Measurements from ENCODE around the gene LRRC7.
"Not testable (repeated sequence)": the region's sequence is repeated elsewhere in the genome, so short reads cannot be mapped to it uniquely, and the experiment has no call there.

The LRRC7 gene

DNA sequence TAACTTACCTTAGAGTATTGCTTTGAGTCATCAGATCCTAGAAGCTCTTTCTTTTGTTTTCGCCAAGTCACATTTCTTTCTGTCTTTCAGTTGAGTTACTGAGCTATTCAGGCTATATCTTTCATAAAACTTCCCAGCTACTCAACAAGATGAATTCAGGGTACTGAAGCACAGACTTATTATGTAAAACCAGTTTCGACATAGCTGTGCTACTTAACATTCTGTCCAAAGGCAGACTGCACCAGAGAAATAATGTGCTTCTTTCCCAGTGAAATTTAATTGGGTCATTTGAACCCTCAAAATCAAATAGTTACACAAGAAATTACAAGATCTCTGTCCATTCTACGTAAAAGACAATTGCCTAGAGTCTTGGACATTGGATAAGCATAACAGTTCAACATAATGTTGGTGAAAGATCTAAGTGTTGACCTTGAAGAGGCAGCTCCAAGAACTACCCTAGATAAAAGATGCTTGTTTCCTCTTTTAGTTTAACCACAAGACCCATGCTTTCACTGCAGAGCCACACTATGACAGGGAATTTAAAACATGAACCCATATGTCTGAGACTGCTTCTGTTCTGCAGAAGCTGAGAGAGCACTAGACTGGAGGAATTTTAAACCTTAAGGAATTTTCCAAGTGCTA lies 474.5 kb downstream of the LRRC7 start:
- no peak for DNase-seq (ENCODE audit: low spot score)

DNA sequence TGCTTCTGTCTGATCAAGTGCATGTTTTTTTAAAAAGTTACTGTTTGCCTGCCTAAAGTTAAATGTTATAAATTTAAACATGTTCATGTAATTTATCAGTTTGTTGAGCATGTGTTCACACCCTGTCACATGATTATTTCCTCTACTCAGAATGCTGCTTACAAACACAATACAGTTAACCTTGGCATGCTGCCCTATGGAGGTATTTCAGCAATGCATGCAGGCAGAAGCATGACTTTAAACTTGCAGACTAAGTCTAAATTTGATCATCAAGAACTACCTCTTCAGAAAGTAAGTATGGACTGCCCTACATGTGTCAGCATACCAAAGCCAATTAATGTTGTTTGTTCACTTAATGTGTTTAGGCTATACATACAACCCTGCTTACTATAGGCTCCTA lies 476.1 kb downstream of the LRRC7 start:
- no peak for DNase-seq (ENCODE audit: low spot score)

DNA sequence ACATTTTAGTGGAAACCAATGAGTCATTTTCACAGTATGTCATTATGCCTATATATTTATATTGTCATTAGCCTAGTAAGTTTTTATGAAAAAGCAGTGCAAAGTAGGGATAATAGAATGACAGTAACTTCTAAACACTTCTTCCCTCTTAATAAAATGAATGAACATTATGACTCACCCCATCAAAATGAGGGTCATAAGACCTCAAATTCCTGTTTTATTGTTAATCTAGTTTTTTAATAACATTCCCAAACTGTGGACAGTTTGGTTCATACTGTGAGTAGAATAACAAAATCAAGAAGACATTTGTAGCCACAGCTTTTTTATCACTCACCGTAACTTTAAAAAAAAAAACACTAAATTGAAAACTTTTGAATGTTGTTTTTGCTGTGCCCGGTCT lies 477.1 kb downstream of the LRRC7 start:
- DNase-seq (ENCODE audit: low spot score), result no peak

DNA sequence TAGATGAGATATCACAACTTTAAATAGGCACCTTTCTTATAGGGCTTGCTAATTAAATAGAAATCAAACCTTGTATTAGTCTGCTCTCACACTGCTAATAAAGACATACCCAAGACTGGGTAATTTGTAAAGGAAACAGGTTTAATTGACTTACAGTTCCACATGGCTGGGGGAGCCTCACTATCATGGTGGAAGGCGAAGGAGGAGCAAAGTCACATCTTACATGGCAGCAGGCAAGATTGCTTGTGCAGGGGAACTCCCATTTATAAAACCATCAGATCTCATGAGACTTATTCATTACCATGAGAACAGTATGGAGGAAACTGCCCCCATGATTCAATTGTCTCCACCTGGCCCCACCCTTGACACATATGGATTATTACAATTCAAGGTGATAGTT lies 477.9 kb downstream of the LRRC7 start:
- not testable (repeated sequence) for DNase-seq (ENCODE audit: low spot score)

DNA sequence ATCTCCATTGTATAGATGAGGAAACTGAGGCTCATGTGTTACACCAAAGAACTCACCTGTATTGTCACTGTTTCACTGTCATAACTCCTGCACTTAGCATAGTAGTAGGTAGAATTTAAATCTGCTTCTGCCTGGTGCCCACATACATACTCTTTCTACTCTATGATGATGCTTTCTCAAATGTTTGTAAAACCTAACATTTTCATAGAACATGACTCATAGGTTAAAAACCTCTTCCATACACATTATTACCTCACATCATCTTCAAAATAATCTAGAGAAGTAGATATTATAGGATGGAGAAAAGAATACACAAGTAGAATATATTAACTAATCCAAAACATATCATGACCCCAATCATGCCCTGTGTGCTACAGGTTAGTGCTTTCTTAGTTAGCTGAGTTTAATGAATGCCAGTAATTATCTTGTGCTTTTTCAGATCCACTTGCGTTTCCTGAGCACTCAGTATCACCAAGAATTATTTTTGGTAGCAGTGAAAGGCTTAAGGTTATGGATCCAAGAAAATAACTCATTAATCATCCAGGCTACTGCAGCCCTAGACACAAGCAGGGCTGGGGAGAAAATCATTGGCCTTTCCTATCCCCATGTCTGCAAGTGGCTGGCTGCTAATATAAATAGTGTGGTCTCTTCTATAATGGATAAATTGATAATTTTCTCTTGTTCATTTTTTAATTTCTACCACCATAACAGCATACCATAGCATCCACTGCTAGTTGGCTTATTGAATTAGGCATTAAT lies 480.8 kb downstream of the LRRC7 start:
- no peak for DNase-seq (ENCODE audit: low spot score)

DNA sequence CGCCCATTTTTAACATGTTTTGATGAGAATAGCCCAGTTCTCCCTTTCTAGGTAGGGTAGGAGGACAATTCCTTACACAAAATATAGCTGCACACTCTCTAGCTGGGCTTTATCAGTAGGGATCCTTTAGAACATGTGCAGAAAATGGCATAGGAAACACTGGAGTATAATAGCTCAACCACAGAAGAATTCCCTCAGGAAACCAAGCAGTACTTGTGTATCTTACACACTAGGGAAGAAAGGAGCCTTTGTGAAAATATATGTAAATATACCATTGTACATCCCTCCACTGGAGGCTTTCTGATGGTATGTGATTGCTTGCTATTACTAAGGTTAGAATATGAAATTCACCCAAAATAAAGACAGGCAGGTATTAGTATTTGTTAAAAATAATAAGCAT lies 484.2 kb downstream of the LRRC7 start:
- no peak for DNase-seq (ENCODE audit: low spot score)

DNA sequence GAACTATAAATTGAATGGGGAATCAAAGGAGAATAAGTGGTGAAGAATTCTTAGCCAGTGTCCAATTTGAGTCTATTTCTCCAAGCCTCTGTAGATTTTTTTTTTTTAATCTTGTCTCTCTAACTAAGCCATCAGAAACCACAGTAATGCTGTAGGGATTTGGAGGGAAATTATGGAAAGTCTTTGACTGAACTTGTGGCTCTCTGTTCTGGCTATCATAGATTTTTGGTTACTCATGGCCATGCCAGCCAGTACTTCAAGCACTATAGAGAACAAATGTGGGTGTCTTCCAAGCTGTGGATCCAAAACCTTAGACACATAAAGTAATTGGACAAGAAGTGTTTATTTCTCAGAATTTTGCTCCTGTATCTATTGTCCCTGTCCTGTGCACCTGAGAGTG lies 489.8 kb downstream of the LRRC7 start:
- no peak for DNase-seq (ENCODE audit: low spot score)

GRCh38 chr1:70061231-70061630 lies 493.5 kb downstream of the LRRC7 start:
- DNase-seq (ENCODE audit: low spot score), result no peak

- no peak for DNase-seq (ENCODE audit: low spot score)
Observed at GRCh38 chr1:70063861-70064260, 496.1 kb downstream of the LRRC7 start.

- no peak for DNase-seq (ENCODE audit: low spot score)
Observed at GRCh38 chr1:70066711-70067110, 499.0 kb downstream of the LRRC7 start.

DNA sequence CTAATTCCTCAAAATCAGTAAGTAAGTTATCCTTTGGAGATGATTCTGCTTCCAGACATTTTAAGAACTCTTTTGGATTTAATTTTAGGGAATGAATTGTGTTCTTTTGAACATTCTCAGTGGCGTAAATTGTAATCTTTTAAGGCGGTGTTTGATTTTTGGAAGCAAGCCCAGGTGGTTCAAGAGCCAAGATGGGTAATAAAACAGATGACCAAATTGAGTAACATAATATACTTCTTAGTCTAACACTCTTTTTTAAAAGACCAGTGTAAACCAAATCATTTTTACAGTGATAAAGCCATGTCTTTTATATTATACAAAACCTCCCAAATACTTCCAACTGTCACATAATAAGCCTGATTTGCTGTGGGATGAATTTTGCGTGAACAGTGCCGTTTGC lies 503.9 kb downstream of the LRRC7 start:
- no peak for DNase-seq (ENCODE audit: low spot score)

- DNase-seq (ENCODE audit: low spot score), result no peak
Observed at GRCh38 chr1:70072231-70072751, 504.6 kb downstream of the LRRC7 start.

- no peak for DNase-seq (ENCODE audit: low spot score)
Observed at GRCh38 chr1:70075761-70076160, 508.0 kb downstream of the LRRC7 start.

DNA sequence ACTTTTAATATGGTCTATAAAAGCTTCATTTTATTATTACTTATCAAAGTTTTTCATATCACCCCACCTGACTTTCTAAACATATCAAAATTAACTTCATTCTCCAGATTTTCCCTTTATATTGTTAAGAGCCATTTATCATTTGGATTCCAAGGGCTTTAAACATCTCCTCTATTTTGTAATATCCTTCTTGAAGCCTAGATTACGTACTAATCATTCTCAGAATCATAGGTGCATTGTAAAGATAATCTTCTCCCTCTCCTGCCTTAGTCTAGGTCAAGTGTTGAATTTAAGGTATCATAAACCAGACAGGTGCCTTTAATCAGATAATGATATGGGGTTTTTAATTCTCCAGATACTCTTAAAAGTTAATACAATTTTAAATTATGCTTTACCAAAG lies 509.3 kb downstream of the LRRC7 start:
- DNase-seq (ENCODE audit: low spot score), result no peak

DNA sequence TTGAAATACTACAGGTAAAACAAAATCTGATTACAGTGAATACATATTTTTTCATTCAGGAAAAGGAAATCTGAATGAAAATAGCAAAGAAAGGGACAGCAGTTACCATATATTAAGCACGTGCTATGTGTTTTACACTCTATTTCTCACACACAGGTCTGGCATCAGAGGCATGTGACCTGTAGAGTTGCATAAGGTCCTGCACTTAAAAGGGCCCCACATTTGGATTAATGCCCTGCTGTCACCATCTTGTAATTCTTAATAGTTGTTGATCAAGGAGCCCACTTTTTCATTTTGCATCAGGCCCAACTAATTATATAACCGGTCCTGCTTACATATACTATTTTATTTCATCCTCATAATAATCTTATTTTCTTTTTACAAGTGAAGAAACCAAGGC lies 511.8 kb downstream of the LRRC7 start:
- no peak for DNase-seq (ENCODE audit: low spot score)

- no peak for DNase-seq (ENCODE audit: low spot score)
Observed at GRCh38 chr1:70083519-70083918, 515.8 kb downstream of the LRRC7 start.

DNA sequence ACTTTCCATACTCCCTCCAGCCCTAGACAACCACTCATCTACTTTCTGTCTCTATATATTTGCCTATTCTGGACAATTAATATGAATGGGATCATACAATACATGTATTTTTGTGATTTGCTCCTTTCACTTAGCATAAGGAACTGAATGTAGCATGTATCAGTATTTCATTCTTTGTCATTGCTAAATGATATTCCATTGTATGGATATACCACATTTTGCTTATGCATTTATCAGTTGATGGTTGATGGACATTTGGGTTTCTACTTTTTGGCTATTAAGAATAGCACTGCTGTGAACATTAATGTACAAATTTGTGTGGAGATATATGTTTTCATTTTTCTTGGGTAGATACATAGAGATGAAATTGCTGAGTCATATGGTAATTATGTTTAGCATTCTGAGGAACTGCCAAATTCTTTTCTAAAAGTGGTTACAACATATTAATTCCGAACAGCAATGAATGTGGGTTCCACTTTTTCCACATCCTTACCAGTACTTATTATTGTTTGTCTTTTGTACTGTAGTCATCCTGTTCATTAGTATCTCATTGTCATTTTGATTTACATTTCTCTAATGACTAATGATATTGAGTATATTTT lies 516.7 kb downstream of the LRRC7 start:
- DNase-seq (ENCODE audit: low spot score), result no peak

DNA sequence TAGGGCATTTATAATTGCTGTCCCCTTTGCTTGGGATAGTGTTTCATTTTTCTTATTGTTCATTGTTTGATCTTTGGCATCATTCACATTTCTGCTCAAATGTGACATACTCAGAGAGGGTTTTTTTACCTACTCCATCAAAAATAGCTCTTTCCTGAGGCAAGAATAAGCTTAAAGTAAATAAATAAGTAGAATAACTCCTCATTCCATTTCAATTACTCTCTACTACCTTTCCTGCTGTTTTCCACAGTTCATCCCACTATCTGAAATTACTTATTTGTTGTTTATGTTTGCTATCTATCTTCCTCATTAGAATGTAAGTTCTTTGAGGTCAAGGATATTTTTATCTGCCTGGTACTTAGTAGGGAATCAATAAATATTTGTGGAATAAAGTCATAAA lies 517.8 kb downstream of the LRRC7 start:
- DNase-seq (ENCODE audit: low spot score), result no peak

DNA sequence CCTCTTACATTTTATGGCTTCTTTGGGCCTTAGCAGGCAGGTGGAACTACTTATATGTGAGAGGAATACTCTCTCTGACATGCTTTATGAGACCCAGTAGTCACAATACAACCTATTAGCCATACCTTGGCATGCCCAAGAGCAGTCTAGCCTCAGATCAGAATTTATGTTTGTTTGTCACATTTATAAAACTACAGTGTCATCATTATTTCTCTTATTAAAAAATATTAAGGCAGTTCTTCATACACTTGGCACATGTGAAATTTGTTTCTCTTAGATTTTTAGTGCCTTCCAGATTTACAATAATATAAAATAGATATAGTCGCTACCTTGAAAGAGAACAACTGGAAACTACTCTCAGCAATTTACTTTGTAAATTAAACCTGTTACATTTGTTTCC lies 519.2 kb downstream of the LRRC7 start:
- DNase-seq (ENCODE audit: low spot score), result no peak

- DNase-seq (ENCODE audit: low spot score), result no peak
Observed at GRCh38 chr1:70090141-70090540, 522.4 kb downstream of the LRRC7 start.

- DNase-seq (ENCODE audit: low spot score), result no peak
Observed at GRCh38 chr1:70090875-70091274, 523.2 kb downstream of the LRRC7 start.

DNA sequence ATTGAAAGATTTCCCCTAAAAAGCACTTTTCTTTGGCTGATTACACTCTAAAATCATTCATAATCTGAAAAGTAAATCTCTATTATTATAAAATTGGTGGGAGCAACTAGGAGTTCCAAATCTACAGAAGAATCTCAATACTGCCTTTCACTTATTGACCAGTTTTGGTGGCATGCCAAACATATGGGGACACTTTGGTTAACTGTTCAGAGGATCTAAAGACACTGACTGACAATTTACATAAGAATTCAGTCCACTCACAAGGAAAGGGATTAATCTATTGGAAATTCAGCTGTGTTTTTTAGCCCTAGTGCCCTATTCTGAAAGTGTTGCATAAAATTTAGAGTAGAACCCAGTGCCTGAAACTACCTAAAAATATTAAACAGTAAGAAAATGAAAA lies 524.1 kb downstream of the LRRC7 start:
- DNase-seq (ENCODE audit: low spot score), result no peak

DNA sequence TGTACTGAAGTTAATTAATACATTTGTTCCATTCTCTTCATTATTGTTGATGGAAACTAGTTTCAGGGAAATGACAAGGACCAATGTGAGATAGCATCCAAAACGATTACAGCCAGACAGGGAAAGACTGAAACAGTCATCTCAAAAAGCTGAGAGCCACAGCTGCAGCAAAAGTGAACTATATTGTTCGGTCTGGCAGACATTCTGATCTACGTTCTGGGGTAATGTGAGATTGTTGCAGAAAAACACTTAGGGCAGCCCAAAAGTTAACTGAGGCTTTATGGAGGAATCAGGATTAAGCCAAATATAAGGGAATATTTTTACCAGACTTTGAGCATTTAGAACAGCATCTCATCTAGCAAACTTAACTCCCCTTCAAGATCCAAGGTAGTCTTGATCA lies 524.8 kb downstream of the LRRC7 start:
- DNase-seq (ENCODE audit: low spot score), result no peak

Measured in hematopoietic multipotent progenitor cell treated with erythropoietin and hydrocortisone succinate and interleukin-3 and kit ligand, for 17 days (in vitro differentiated cells).